Mesendoderm (in vitro differentiated cells): ENCODE results near the gene CENPP.
"Not testable (repeated sequence)": the region's sequence is repeated elsewhere in the genome, so short reads cannot be mapped to it uniquely, and the experiment has no call there.

Experiments used
- DNase-seq: peaks from one replicate; pipeline ENCODE4 v3.0.0; 2013
- H2AK5ac ChIP-seq: 2 replicates; pipeline ENCODE4 v1.6.1; 2013; ENCODE audit warnings: low read length, inconsistent platforms
- H2BK120ac ChIP-seq: 2 replicates; pipeline ENCODE4 v1.6.1; 2013; ENCODE audit warnings: low read depth, mild to moderate bottlenecking, low read length, moderate library complexity, mixed read lengths
- H2BK15ac ChIP-seq: replicated peaks from 2 replicates; pipeline ENCODE4 v1.6.1; 2013; ENCODE audit warnings: low read depth, mild to moderate bottlenecking, moderate library complexity
- H2BK5ac ChIP-seq: 2 replicates; pipeline ENCODE4 v1.6.1; 2013; ENCODE audit warnings: low read length, inconsistent platforms
- H3K18ac ChIP-seq: 2 replicates; pipeline ENCODE4 v1.6.1; 2013; ENCODE audit warnings: mild to moderate bottlenecking, low read length, mixed read lengths
- H3K23ac ChIP-seq: one replicate; pipeline ENCODE4 v1.6.1; 2013; ENCODE audit warnings: low read length
- H3K27ac ChIP-seq: 2 replicates; pipeline ENCODE4 v1.5.1; 2013; ENCODE audit warnings: low read depth, mild to moderate bottlenecking, inconsistent platforms, low read length, moderate library complexity
- H3K27me3 ChIP-seq: 2 replicates; pipeline ENCODE4 v1.6.1; 2013; ENCODE audit warnings: low read length, control low read depth, mild to moderate bottlenecking, inconsistent platforms; ENCODE audit not compliant: insufficient read depth, poor library complexity
- H3K36me3 ChIP-seq: 2 replicates; pipeline ENCODE4 v1.6.1; 2013; ENCODE audit warnings: low read length, inconsistent platforms; ENCODE audit not compliant: control insufficient read depth, insufficient read depth
- H3K4ac ChIP-seq: one replicate; pipeline ENCODE4 v1.6.1; 2013; ENCODE audit warnings: low read depth, mild to moderate bottlenecking, low read length, moderate library complexity
- H3K4me1 ChIP-seq: 2 replicates; pipeline ENCODE4 v1.6.1; 2013; ENCODE audit warnings: low read depth, low read length, inconsistent platforms; ENCODE audit not compliant: control insufficient read depth
- H3K4me2 ChIP-seq: 2 replicates; pipeline ENCODE4 v1.6.1; 2013; ENCODE audit warnings: low read length
- H3K4me3 ChIP-seq: 2 replicates; pipeline ENCODE4 v1.5.1; 2013; ENCODE audit warnings: mild to moderate bottlenecking, low read length
- H3K56ac ChIP-seq: one replicate; pipeline ENCODE4 v1.6.1; 2013; ENCODE audit warnings: low read length
- H3K79me1 ChIP-seq: 2 replicates; pipeline ENCODE4 v1.6.1; 2013; ENCODE audit warnings: low read length, inconsistent platforms
- H3K79me2 ChIP-seq: 2 replicates; pipeline ENCODE4 v1.6.1; 2013; ENCODE audit warnings: mild to moderate bottlenecking, low read length; ENCODE audit not compliant: control insufficient read depth, insufficient read depth
- H3K9ac ChIP-seq: 2 replicates; pipeline ENCODE4 v1.6.1; 2013; ENCODE audit warnings: low read length, inconsistent platforms
- H4K5ac ChIP-seq: one replicate; pipeline ENCODE4 v1.6.1; 2013; ENCODE audit warnings: low read length
- H4K8ac ChIP-seq: one replicate; pipeline ENCODE4 v1.6.1; 2013; ENCODE audit warnings: low read depth, mild to moderate bottlenecking, control low read depth, low read length, moderate library complexity
- WGBS: extraction: QIAGEN DNeasy Blood & Tissue Kit; methylation state at CpG from one replicate; pipeline ENCODE4 v1.1.7; 2013; ENCODE audit warnings: low lambda C conversion rate, missing lambda C conversion rate; ENCODE audit not compliant: insufficient coverage; ENCODE audit errors: extremely low coverage; 5-methylcytosine and 5-hydroxymethylcytosine counted together

CENPP gene

DNA sequence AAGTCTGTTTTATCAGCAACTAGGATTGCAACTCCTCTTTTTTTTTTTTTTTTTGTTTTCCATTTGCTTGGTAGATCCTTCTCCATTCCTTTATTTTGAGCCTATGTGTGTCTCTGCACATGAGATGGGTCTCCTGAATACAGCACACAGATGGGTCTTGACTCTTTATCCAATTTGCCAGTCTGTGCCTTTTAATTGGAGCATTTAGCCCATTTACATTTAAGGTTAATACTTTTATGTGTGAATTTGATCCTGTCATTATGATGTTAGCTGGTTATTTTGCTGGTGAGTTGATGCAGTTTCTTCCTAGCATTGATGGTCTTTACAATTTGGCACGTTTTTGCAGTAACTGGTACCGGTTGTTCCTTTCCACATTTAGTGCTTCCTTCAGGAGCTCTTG, 246.1 kb downstream of the CENPP start:
- no CpG with 5 or more reads among the region's 2 CpGs for whole genome bisulfite sequencing
- not testable (repeated sequence) for H3K4ac ChIP-seq, H3K23ac ChIP-seq, H3K4me2 ChIP-seq, H3K4me1 ChIP-seq, H3K18ac ChIP-seq, H2BK5ac ChIP-seq, H3K36me3 ChIP-seq, H3K9ac ChIP-seq, H4K5ac ChIP-seq, H3K79me2 ChIP-seq, H2BK15ac ChIP-seq, DNase-seq, H3K27ac ChIP-seq, H3K4me3 ChIP-seq, H2AK5ac ChIP-seq, H3K27me3 ChIP-seq, H3K56ac ChIP-seq, H4K8ac ChIP-seq, H2BK120ac ChIP-seq, H3K79me1 ChIP-seq

GRCh38 chr9:92573612-92574011, 247.9 kb downstream of the CENPP start:
- H3K23ac ChIP-seq, H3K18ac ChIP-seq, H3K36me3 ChIP-seq, H3K79me2 ChIP-seq, H3K4me1 ChIP-seq, H2BK120ac ChIP-seq, H2BK15ac ChIP-seq, H2AK5ac ChIP-seq, H3K27me3 ChIP-seq, H3K4me2 ChIP-seq, H3K79me1 ChIP-seq, H4K5ac ChIP-seq, H4K8ac ChIP-seq, H3K4ac ChIP-seq, H3K9ac ChIP-seq, DNase-seq, H3K56ac ChIP-seq, H2BK5ac ChIP-seq, H3K4me3 ChIP-seq, H3K27ac ChIP-seq: not testable (repeated sequence)
- no CpG with 5 or more reads among the region's 14 CpGs for WGBS

GRCh38 chr9:92576175-92576574, 250.4 kb downstream of the CENPP start:
- Histone ChIP-seq H3K18ac (no peak overlapping the region), H3K79me1 (no peaks in the 10 kb centered on the region)

DNA sequence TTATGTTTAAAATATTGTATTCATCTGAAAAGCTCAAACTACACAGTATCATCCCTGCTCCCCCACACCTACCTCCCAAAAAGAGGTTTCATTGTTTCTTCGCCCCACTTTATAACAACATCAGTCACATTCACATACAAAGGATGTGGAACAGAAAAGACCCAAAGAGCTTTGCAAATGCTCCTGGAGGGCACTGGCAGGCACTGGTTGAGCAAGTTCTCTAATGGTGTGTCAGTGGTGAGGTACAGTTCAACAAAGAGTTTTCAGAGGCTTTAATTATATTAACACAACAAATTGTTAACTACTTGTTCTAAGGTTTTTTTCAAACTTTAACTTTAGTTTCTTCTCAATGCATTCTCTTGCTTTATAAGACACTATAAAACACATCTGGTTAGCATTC, 264.2 kb downstream of the CENPP start:
- no peaks in the 10 kb centered on the region for H3K79me1 ChIP-seq
- H3K27ac ChIP-seq: no peak overlapping the region

More at GRCh38 chr9:92576175-92576574, 250.4 kb downstream of the CENPP start:
- no peak overlapping the region for H2AK5ac ChIP-seq
- no peak overlapping the region for H3K27ac ChIP-seq
- no peak overlapping the region for H2BK15ac ChIP-seq
- H3K9ac ChIP-seq: no peak overlapping the region
- no peak for DNase-seq
- no peaks in the 10 kb centered on the region for H3K36me3 ChIP-seq
- no CpG with 5 or more reads among the region's 1 CpG for WGBS
- no peak overlapping the region for H4K8ac ChIP-seq
- H3K4me1 ChIP-seq: no peaks in the 10 kb centered on the region
- no peak overlapping the region for H2BK5ac ChIP-seq
- no peak overlapping the region for H3K4me2 ChIP-seq
- no peak overlapping the region for H2BK120ac ChIP-seq
- H4K5ac ChIP-seq: no peak overlapping the region
- H3K79me2 ChIP-seq: no peaks in the 10 kb centered on the region
- H3K4me3 ChIP-seq: no peak overlapping the region
- H3K27me3 ChIP-seq: no peaks in the 10 kb centered on the region
- no peak overlapping the region for H3K4ac ChIP-seq
- no peak overlapping the region for H3K23ac ChIP-seq
- H3K56ac ChIP-seq: no peak overlapping the region

DNA sequence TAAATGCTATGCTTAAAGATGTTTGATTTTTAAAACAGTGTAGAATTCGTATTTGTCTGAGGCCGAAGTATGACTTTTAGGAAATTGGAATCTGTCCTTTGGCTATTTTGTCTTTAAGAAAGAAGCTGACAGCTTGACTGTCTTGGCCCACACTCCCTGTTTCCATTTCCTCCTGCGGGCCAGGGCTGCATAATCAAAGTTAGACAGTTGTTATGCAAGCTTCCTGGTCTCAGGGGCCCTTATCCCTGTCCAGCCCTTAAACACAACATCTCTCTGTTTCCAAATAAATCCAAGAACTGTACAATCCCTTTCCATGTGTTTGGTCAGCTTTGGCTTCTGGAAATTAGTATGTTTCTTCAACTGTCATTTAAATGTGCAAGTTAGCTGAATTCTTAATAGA, 264.6 kb downstream of the CENPP start:
- Histone ChIP-seq H3K18ac (no peak overlapping the region), H2BK15ac (no peak overlapping the region), H3K4me3 (no peak overlapping the region), H3K56ac (no peak overlapping the region), H4K5ac (no peak overlapping the region), H3K4me2 (no peak overlapping the region), H2AK5ac (no peak overlapping the region), H3K4ac (no peak overlapping the region), H3K4me1 (no peaks in the 10 kb centered on the region), H3K36me3 (no peaks in the 10 kb centered on the region), H3K9ac (no peak overlapping the region), H2BK5ac (no peak overlapping the region), H3K79me2 (no peaks in the 10 kb centered on the region), H2BK120ac (no peak overlapping the region), H3K79me1 (no peaks in the 10 kb centered on the region), H3K23ac (no peak overlapping the region), H3K27ac (no peak overlapping the region), H4K8ac (no peak overlapping the region), H3K27me3 (no peaks in the 10 kb centered on the region)
- DNase-seq: no peak
- WGBS: no CpG with 5 or more reads among the region's 3 CpGs

More for the DNA sequence above, 264.2 kb downstream of the CENPP start:
- Histone ChIP-seq H2BK15ac (no peak overlapping the region), H2BK5ac (no peak overlapping the region), H2AK5ac (no peak overlapping the region), H3K56ac (no peak overlapping the region), H3K4me3 (no peak overlapping the region), H4K5ac (no peak overlapping the region), H3K79me2 (no peaks in the 10 kb centered on the region), H3K23ac (no peak overlapping the region), H3K27me3 (no peaks in the 10 kb centered on the region), H3K36me3 (no peaks in the 10 kb centered on the region), H2BK120ac (no peak overlapping the region), H3K4ac (no peak overlapping the region), H3K4me2 (no peak overlapping the region), H3K4me1 (no peaks in the 10 kb centered on the region), H3K9ac (no peak overlapping the region), H3K18ac (no peak overlapping the region), H4K8ac (no peak overlapping the region)
- no CpG with 5 or more reads among the region's 1 CpG for WGBS
- DNase-seq: no peak

- H3K27me3 ChIP-seq: no peaks in the 10 kb centered on the region
- no peak for DNase-seq
- H3K4ac ChIP-seq: no peak overlapping the region
- H3K79me1 ChIP-seq: no peaks in the 10 kb centered on the region
- H3K56ac ChIP-seq: no peak overlapping the region
- no peak overlapping the region for H3K23ac ChIP-seq
- H3K36me3 ChIP-seq: no peaks in the 10 kb centered on the region
- no peaks in the 10 kb centered on the region for H3K4me1 ChIP-seq
- no peak overlapping the region for H2BK15ac ChIP-seq
- no peak overlapping the region for H3K27ac ChIP-seq
- H2AK5ac ChIP-seq: no peak overlapping the region
- H3K9ac ChIP-seq: no peak overlapping the region
- no peak overlapping the region for H3K18ac ChIP-seq
- no peak overlapping the region for H3K4me3 ChIP-seq
- no peak overlapping the region for H3K4me2 ChIP-seq
- no peak overlapping the region for H2BK5ac ChIP-seq
- H4K5ac ChIP-seq: no peak overlapping the region
- no peaks in the 10 kb centered on the region for H3K79me2 ChIP-seq
- H2BK120ac ChIP-seq: no peak overlapping the region
- WGBS: no CpG with 5 or more reads among the region's 1 CpG
- H4K8ac ChIP-seq: no peak overlapping the region
These were observed 266.8 kb downstream of the CENPP start for GRCh38 chr9:92592537-92592936.
